CD14-positive monocyte (primary cell): ENCODE measurements around the gene SPTSSB. TPM values are rescaled to one million over a fixed set of nuclear protein-coding genes. Genes with fewer than 3 reads are reported as not detected.

Experiments used
- DNase-seq, 3 donors: peaks; one replicate each; pipeline ENCODE4 v3.0.0-alpha.2; 2011 to 2022
- H2AFZ ChIP-seq: 2 replicates; pipeline ENCODE4 v1.6.0; 2012; ENCODE audit warnings: mild to moderate bottlenecking, low read depth, low read length, inconsistent platforms; ENCODE audit not compliant: insufficient read depth, poor library complexity, severe bottlenecking
- H3K27ac ChIP-seq, 2 donors: 1 replicate in 1 of 2; 2 replicates in 1 of 2; pipeline ENCODE4 v1.5.1; 2012 to 2013; ENCODE audit warnings: low read length in 2 of 2, control low read depth in 1 of 2, inconsistent platforms in 1 of 2, low read depth in 1 of 2, mild to moderate bottlenecking in 1 of 2
- H3K27me3 ChIP-seq, 2 donors: one replicate each; pipeline versions ENCODE4 v1.6.0 to v1.6.1; 2011 to 2013; ENCODE audit warnings: low read length in 2 of 2; ENCODE audit not compliant: control insufficient read depth in 2 of 2, insufficient read depth in 2 of 2
- H3K36me3 ChIP-seq, 2 donors: replicated peaks in 1 of 2; 1 replicate in 1 of 2; 2 replicates in 1 of 2; pipeline versions ENCODE4 v1.5.1 to v1.6.1; 2012 to 2013; ENCODE audit warnings: low read length in 2 of 2, control low read depth in 1 of 2, inconsistent platforms in 1 of 2, mild to moderate bottlenecking in 1 of 2; ENCODE audit not compliant: insufficient read depth in 2 of 2, control insufficient read depth in 1 of 2
- H3K4me1 ChIP-seq, 2 donors: 1 replicate in 1 of 2; 2 replicates in 1 of 2; pipeline versions ENCODE4 v1.5.1 to v1.6.1; 2012 to 2013; ENCODE audit warnings: low read length in 2 of 2, control low read depth in 1 of 2, inconsistent platforms in 1 of 2, mild to moderate bottlenecking in 1 of 2, moderate library complexity in 1 of 2; ENCODE audit not compliant: insufficient read depth in 2 of 2, control insufficient read depth in 1 of 2
- H3K4me2 ChIP-seq: replicated peaks from 2 replicates; pipeline ENCODE3; 2012; ENCODE audit warnings: low read length, moderate library complexity, mild to moderate bottlenecking; ENCODE audit not compliant: poor library complexity, severe bottlenecking; ENCODE audit errors: extremely low read depth
- H3K4me3 ChIP-seq, 3 experiments: fragments of 200-600 bp in 1 of 3; sonication (generic) in 1 of 3; replicated peaks in 1 of 3; 1 replicate in 2 of 3; 2 replicates in 1 of 3; pipeline ENCODE4 v1.5.1; 2011 to 2013; ENCODE audit warnings: low read length in 3 of 3, mild to moderate bottlenecking in 3 of 3, control low read depth in 2 of 3, low read depth in 2 of 3, inconsistent platforms in 1 of 3, moderate library complexity in 1 of 3
- H3K79me2 ChIP-seq: 2 replicates; pipeline ENCODE4 v1.6.0; 2012; ENCODE audit warnings: mild to moderate bottlenecking, control low read depth, inconsistent platforms, low read length, moderate library complexity; ENCODE audit not compliant: insufficient read depth
- H3K9ac ChIP-seq: 2 replicates; pipeline ENCODE4 v1.6.0; 2017; ENCODE audit warnings: low read length, mild to moderate bottlenecking; ENCODE audit not compliant: insufficient read depth, poor library complexity, severe bottlenecking
- H3K9me3 ChIP-seq, 2 donors: replicated peaks in 1 of 2; 1 replicate in 1 of 2; 2 replicates in 1 of 2; pipeline versions ENCODE4 v1.5.1 to v1.6.1; 2012 to 2013; ENCODE audit warnings: low read length in 2 of 2, control low read depth in 1 of 2; ENCODE audit not compliant: control insufficient read depth in 1 of 2, insufficient read depth in 1 of 2
- H4K20me1 ChIP-seq: 2 replicates; pipeline ENCODE4 v1.6.0; 2012; ENCODE audit warnings: mild to moderate bottlenecking, low read length, control low read depth, moderate library complexity; ENCODE audit not compliant: insufficient read depth
- H3K27ac Mint-ChIP-seq, 7 donors: one replicate each; pipeline ENCODE4 v1.8.0; 2020; ENCODE audit warnings: mild to moderate bottlenecking in 7 of 7, mixed read lengths in 7 of 7, moderate library complexity in 6 of 7, inconsistent platforms in 2 of 7
- H3K27me3 Mint-ChIP-seq, 3 donors: one replicate each; pipeline ENCODE4 v1.8.0; 2021 to 2022; ENCODE audit warnings: low read depth in 3 of 3, mild to moderate bottlenecking in 3 of 3, mixed read lengths in 3 of 3, moderate library complexity in 3 of 3, inconsistent platforms in 1 of 3
- H3K36me3 Mint-ChIP-seq, 2 donors: one replicate each; pipeline ENCODE4 v1.8.0; 2020; ENCODE audit warnings: mixed read lengths in 2 of 2, inconsistent platforms in 1 of 2, mild to moderate bottlenecking in 1 of 2
- H3K4me1 Mint-ChIP-seq: one replicate; pipeline ENCODE4 v1.8.0; 2020; ENCODE audit warnings: mild to moderate bottlenecking, mixed read lengths
- H3K4me3 Mint-ChIP-seq, 2 donors: one replicate each; pipeline ENCODE4 v1.8.0; 2020; ENCODE audit warnings: mild to moderate bottlenecking in 2 of 2, mixed read lengths in 2 of 2, moderate library complexity in 1 of 2
- H3K9me3 Mint-ChIP-seq, 7 donors: one replicate each; pipeline ENCODE4 v1.8.0; 2020 to 2022; ENCODE audit warnings: mixed read lengths in 7 of 7, mild to moderate bottlenecking in 6 of 7, moderate library complexity in 6 of 7, inconsistent platforms in 2 of 7
- CTCF ChIP-seq: fragments of 200-600 bp; IDR thresholded peaks from one replicate; pipeline ENCODE4 v1.8.0; 2022; ENCODE audit warnings: antibody characterized with exemption, mild to moderate bottlenecking
- WGBS: methylation state at CpG from one replicate; pipeline ENCODE4 v1.1.5; 2013; ENCODE audit warnings: missing lambda C conversion rate; ENCODE audit not compliant: insufficient coverage; 5-methylcytosine and 5-hydroxymethylcytosine counted together
- intact Hi-C, 2 donors: fragments of 100-400 bp; cut with micrococcal nuclease; formaldehyde crosslinking; loops; one replicate each; pipeline versions ENCODE4 v1.15.0 to v1.15.1; 2023
- polyA plus RNA-seq, 3 donors: library from polyadenylated mRNA; depleted of rRNA in 1 of 3; unstranded in 2 of 3; stranded (reverse) in 1 of 3; fragments of 300-500 nt in 2 of 3; fragments of >200 nt in 1 of 3; fragmentation: Illumina TruSeq in 2 of 3; gene quantifications; 1 replicate in 2 of 3; 2 replicates in 1 of 3; pipeline ENCODE4 v1.2.3, GENCODE V29; 2012 to 2021

The SPTSSB gene
- polyA plus RNA-seq, 3 donors = not detected

GRCh38 chr3:161358488-161358887, 12.8 kb downstream of the SPTSSB start:
- DNase-seq = no peak
- H4K20me1 ChIP-seq = no peaks in the 10 kb centered on the region
- intact Hi-C loops = no loop called here

DNA sequence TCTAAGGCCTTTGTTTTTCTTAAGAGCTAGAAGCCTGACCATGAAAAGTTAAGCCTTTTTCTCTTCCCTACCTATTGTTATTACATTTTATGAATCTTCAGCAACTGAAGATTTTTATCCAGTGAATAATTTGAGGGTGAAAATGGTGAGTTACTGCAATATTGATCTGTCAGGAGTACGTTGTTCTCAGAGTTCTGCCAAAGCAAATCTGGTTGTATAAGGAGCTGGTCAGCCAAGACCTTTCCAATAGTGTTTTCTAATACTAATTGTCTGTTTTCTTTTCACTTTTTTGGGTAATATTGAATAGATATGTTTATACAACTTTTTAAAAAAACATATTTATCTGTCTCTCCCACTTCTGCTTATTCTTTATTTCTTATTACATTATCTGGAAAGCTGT, 15.0 kb downstream of the SPTSSB start:
- no peak for TF ChIP-seq CTCF
- no peaks in the 10 kb centered on the region for H3K36me3 ChIP-seq
- Mint-ChIP-seq H3K9me3 (no peaks in the 10 kb centered on the region), H3K4me1 (no peaks in the 10 kb centered on the region), H3K27ac (no peak overlapping the region), H3K27me3 (peaks cover 0 to 9% (median 3%) of the 10 kb centered on the region in 3 donors), H3K36me3 (no peaks in the 10 kb centered on the region), H3K4me3 (no peak overlapping the region)
- no peak overlapping the region for H3K9ac ChIP-seq
- DNase-seq = no peak
- H3K27ac ChIP-seq = no peak overlapping the region
- H3K27me3 ChIP-seq = peaks cover 0 to 3% of the 10 kb centered on the region in 2 donors
- H3K4me2 ChIP-seq = no peak overlapping the region
- no peak overlapping the region for H2AFZ ChIP-seq
- H3K4me3 ChIP-seq = no peak overlapping the region
- no peaks in the 10 kb centered on the region for H3K9me3 ChIP-seq
- intact Hi-C loops = no loop called here
- H4K20me1 ChIP-seq = no peaks in the 10 kb centered on the region
- no peaks in the 10 kb centered on the region for H3K79me2 ChIP-seq
- no peaks in the 10 kb centered on the region for H3K4me1 ChIP-seq
- WGBS = no CpG with 5 or more reads among the region's 1 CpG

More at GRCh38 chr3:161358488-161358887, 12.8 kb downstream of the SPTSSB start:
- Mint-ChIP-seq H3K27ac (no peak overlapping the region), H3K4me3 (no peak overlapping the region), H3K27me3 (peaks cover 0 to 8% (median 0%) of the 10 kb centered on the region in 3 donors), H3K36me3 (no peaks in the 10 kb centered on the region), H3K4me1 (no peaks in the 10 kb centered on the region), H3K9me3 (no peaks in the 10 kb centered on the region)
- Histone ChIP-seq H3K9me3 (no peaks in the 10 kb centered on the region), H3K27ac (no peak overlapping the region), H3K79me2 (no peaks in the 10 kb centered on the region), H3K36me3 (no peaks in the 10 kb centered on the region), H3K4me2 (no peak overlapping the region), H3K9ac (no peak overlapping the region), H2AFZ (no peak overlapping the region), H3K4me3 (no peak overlapping the region), H3K4me1 (no peaks in the 10 kb centered on the region), H3K27me3 (peaks cover 0 to 3% of the 10 kb centered on the region in 2 donors)
- TF ChIP-seq CTCF = no peak
